HG03135 (cell line): ENCODE data around the gene PERCC1.
"Not testable (repeated sequence)": the region's sequence is repeated elsewhere in the genome, so short reads cannot be mapped to it uniquely, and the experiment has no call there.

Experiments used
- ATAC-seq: cut with Tn5 transposase; IDR thresholded peaks from one replicate; pipeline ENCODE4 v1.9.1; 2021; ENCODE audit warnings: mild to moderate bottlenecking, moderate library complexity; ENCODE audit not compliant: unreplicated experiment

Gene PERCC1

DNA sequence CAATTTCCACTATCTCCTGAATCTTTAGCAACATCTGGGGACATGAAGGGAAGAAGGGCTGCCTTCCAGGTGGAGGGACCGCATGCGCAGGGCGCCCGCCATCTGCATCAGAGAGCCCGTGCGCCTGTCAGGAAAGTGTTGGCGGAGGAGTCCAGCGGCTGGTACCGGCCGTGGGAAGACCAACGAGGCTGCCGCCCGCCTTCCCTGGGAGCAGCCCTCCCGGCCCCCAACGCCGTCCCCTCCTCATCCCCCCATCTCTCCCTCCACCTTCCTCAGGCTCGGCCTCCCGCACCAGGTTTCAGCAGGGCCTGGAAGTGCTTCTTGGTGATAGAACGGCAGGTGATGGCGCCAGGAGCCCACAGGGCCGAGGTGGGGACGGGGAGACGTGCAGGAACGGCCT is 35.2 kb downstream of the PERCC1 start:
- no peak for ATAC-seq

DNA sequence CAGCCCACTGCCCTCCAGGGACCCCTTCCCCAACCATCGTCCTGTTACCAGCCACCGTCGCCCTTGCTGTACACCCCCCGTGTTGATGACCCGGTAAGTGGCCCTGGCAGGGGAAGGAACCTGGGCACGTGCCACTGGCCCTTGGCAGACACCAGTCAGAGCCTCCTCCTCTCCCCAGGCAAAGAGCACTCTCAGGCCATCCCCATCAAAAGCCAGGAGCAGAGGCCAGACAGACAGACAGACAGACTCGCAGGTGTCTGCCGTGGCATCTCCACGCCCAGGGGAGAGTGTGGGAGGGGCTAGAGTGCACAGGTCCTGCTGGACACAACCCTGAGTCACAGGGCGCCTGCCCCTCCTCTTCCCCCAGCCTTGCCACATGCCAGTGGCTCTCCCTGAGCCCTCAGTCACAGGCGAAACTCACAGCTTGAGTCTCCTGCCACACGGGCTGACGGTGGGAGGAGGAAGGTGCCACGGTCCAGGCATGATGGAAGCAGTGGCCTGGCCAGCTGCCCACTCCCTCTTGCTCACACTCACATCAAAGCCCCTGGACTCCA is 36.2 kb downstream of the PERCC1 start:
- no peak for ATAC-seq

DNA sequence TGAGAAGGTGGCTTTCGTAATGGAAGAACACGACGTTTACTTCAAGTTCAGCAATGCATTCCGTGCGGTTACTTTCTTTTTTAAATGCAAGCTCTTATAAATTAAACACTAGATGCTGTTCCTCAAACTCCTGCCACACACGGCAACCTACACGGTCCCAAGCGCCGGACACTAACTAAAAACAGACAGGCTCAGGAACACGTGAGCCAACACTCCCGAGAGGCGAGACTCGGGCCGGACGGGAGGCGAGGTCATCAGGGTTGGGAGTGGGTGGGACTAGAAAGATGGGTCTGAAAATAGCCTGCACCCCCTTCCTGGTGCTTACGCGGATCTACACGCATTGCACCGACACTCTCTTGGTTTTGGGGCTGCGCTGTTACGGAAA is 37.5 kb downstream of the PERCC1 start:
- ATAC-seq: no peak

DNA sequence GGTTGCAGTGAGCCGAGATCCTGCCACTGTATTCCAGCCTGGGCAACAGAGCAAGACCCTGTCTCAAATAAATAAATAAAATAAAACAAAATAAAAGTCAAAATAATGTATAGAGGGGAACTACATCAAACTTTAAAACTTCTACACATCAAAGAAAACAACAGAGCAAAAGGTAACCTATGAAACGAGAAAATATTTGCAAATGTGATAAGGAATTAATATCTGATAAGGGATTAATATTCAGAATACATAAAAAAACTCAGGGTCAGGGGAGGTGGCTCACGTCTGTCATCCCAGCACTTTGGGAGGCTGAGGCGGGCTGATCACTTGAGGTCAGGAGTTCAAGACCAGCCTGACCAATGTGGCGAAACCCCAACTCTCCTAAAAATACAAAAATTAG is 38.3 kb downstream of the PERCC1 start:
- ATAC-seq: not testable (repeated sequence)

DNA sequence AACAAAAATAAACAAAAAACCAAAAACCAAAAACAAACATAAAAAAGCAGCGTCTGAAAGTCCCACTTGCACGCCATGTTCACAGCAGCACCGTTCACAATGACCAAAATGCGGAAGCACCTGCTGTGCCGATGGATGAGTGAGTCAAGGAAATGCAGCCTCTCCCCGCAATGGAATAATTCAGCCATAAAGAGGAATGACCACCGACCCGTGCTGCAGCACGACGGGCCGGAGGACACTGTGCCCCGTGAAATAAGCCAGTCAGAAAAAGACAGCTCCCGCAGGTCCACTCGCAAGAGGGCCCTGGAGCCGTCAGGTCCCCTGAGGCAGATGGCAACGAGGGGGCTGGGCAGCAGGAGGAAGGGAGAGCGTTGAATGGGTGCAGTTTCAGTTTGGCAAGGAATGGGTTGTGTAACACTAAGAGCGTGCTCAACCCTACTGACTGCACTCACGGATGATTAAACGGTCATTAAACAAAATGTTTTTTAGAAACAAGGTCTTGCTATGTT is 38.9 kb downstream of the PERCC1 start:
- no peak for ATAC-seq

DNA sequence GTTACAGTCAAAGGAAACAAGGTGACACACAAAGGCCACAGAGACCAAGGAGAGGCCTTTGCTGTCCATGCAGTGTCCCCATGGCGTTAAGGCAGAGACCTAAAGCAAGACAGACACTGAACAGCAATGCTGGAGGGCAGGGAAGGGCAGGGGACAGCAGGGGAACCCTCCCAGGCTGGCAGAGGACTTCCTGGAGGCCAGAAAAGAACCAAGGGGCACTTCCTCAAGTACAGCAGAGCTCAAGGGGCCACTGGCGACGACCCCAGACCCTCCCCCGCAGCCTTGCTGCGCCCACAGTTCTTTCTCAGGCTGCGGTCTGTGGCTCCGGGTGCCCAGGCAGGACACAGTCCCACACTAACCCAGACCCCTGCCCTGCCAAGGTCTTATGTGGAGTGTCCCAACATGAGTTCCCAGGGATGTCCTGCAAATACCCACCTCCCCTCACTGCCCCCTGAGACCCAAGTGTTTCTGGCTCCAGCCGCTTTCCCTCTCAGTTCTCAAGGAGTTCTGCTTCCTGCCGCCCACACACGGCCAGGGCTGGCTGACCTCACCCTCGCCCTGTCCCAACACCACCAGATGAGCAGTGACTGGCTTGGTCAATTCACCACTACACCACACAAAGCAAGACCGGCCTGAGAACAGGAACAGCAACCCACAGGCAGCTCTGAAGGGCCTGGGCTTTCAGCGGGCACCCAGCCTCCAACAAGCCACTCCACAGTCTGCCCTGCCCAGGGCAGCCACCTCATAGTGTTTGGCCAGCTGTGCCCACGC is 39.8 kb downstream of the PERCC1 start:
- ATAC-seq: no peak

DNA sequence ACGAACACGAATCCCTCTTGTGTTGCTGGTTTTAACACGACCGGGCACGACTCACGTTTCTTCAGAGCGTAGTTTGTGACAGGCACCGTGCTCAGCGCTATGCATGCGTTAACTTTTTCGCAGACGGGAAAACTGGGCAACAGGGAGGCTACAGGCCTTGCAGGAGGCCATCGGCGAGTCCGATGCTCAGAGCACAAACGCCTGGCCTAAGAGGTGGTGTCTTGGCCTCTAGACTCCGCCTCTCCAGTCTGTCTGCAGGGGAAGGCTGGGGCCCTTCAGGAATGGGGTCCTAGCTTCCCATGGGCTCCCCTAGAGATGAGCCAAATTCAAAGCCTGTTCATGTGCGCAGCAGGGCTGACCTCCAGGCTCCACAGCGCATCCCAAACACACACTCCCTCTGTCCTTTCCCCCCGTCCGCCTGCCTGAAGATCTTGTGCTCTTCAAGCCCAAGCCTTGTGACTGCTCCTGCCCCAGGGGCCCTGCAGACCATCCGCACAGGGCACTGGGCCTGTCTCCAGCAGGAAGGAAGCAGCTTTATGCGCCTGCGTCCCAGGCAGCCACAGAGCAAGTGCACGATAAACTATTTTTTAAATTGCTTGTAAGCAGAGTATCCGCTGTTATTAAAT is 40.8 kb downstream of the PERCC1 start:
- ATAC-seq: no peak

DNA sequence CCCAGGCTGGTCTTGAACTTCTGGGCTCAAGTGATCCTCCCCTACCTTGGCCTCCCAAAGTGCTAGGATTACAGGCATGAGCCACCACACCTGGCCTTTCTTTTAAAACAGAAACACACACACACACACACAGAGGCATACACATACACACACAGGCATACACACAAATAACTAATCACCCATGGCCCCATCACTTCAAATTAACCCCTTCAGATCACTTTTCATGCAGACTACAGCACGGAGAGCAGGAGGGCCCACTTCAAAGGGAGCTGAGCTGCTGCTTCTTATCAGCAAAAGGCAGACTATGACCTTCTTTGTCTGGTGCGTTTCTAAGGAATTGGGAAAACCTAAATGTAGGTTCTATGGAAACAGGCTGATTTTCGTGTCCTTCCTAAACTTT is 42.1 kb downstream of the PERCC1 start:
- ATAC-seq: no peak

DNA sequence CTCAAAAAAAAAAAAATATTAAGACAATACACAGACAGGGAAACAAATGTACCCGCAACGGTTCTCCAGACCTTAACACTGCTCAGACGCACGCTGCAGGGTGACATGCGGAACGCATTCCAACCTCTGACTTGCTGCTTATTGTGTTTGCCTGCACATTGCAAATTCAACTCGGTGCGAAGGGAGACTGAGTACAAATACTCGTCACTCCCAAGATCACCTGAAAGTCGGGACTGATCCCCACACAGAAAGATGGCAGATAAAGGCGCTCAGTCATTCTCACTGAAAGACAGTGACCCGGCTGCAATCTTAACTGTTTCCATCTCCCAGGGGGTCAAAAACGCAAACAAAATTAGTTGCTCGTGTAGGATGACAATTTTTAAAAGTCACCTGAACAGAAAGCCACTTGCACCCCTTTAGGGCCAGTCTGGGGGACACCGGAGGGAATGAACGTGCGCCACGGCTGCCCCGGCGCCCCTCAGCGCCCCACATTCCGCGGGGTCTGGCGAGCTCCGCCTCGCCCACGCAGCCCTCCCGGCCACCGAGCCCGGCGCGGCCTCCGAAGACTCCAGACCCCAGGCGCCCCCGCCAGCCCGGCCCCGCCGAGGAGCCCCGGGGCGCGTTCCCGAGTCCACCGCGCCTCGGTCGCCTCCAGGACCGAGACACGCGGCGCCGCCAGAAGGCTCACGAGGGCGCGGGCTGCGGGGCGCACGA is 43.4 kb downstream of the PERCC1 start:
- no peak for ATAC-seq

DNA sequence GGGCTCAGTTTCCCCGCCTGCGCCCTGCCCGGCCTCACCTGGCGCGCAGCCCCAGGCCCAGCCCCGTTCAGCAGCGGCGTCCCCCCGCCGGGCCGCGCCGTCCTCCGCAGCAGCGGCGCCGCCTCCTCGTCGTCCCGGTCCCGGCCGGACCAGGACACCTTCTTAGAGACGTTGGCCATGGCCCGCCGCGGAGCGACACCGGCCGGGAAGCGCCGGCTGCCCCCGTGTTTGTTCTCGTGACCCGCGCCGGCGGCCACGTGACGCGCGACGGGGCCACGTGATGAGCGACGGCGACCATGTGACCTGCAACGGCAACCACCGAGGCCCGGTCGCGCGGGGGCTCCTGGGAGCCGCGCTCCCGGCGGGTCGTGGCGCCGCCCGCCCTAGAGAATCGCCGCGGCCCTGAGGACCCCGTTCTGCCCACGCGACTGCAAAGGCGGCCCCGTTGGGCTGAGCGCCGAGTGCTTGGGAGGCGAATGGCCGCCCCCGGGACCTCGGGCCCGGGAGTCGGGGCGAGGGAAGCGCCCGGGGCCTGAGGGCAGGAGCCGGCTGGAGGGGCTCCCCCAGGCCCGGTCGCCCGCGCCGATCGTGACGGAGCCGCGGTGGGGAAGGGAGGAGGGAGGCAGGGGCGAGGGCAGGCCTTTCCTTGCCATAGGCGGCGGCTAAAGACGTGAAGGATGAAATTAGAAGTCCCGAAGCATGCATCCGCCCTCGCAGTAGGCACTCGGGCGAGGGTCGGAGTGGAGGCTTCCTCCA is 44.1 kb downstream of the PERCC1 start, which contains the start of gene CLCN7:
TSS of gene CLCN7 (minus strand) at position 233 of the 756 bp plus-strand sequence. CDS start at position 179, 54 bp downstream.
- peak; percentile 86 for ATAC-seq

DNA sequence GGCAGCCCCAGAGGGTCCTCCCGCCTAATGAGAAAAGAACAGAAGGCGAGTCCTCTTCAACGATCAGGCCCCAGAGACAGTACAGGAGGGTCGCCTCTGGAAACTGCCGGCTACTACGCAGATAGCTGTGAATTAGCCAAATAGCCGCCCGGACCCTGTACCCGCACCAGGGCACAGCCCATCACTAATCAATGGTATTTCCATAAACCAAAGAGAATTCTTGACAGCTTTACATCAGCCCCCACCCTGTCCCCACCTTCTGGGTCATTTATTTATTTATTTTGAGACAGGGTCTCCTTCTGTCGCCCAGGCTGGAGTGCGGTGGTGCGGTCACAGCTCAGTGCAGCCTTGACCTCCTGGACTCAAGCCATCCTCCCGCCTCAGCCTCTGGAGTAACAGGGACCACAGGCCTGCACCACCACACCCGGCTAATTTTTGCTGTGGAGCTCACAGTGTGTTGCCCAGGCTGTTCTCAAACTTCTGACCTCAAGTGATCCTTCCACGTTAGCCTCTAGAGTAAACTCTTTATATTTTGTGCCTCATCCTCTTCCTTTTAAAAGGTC is 44.8 kb downstream of the PERCC1 start:
- ATAC-seq: no peak

DNA sequence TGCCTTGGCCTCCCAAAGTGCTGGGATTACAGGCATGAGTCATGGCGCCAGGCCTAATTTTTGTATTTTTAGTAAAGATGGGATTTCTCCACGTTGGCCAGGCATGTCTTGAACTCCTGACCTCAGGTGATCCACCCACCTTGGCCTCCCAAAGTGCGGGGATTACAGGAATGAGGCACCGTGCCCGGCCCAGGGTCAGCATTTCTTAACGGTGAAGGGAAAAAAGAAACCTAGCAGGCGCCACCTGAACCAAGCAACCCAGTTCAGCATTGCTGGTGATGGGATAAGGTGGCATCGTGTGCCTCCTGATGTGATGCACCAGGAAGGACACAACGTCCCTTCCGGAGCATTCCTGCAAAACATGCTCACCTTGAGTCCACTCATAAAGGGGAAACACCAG is 46.2 kb downstream of the PERCC1 start:
- no peak for ATAC-seq

DNA sequence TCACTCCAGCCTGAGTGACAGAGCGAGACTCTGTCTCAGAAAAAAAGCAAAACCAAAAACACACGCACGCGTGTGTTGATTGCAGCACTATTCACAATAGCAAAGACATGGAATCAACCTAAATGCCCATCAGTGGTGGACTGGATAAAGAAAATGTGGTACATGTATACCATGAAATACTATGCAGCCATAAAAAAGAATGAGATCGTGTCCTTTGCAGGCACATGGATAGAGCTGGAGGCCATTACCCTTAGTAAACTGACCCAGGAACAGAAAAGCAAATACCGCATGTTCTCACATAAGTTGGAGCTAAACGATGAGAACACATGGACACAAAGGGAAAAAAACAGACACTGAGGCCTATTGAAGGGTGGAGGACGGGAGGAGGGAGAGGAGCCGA is 48.1 kb downstream of the PERCC1 start:
- ATAC-seq: not testable (repeated sequence)

DNA sequence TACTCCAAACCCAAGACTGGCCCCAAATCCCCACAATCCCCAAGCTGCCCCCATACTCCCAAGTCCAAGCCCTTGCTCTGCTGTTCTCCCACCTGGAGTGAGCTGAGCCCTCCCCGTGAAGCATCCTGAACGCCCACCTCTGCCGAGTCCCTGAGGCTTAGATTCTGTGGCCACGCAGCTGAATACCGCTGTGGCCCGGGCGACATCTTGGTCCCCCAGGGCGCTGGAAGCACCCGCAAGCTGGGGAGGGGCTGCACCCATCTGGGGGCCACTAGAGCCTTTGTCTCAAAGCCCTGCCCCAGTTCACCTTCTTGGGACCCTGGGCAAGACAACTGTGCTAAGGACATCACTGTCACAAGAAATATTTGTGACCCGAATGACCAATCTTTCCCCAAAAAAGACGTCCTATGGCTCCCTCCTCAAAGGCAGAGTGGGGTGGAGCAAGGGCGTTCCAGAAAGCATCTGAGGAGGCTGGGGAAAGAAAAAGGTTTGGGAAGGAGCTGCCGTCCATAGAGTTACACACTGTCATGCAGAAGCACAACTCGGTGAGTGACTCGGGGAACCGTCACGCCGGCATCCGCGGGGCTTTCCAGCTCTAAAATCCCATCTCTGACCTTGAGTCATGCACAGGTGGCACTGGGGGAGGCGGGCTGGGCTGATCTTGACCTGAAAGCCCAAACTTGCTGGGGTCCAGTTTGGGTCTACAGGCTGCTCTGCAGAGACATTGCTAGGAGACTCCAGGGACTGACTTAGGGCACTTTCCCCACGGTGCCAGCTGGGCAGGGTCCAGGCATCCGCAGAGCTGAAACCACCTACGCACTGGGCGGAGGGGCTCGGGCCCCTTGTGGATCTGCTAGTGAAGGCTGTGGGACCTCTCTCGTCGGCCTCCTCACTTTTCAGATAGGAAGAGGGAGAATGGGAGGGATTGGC is 51.3 kb downstream of the PERCC1 start:
- ATAC-seq: no peak
